Tongue (tissue), 2 donors: Measurements from ENCODE around the gene YOD1. TPM values are rescaled to one million over a fixed set of nuclear protein-coding genes. Genes with fewer than 3 reads are reported as not detected.

Experiments used
- DNase-seq: peaks from one replicate; pipeline ENCODE4 v3.0.0-alpha.2; 2015
- total RNA-seq: library from RNA; depleted of rRNA; stranded (reverse); fragments of >200 nt; gene quantifications from one replicate; pipeline ENCODE4 v1.2.3, GENCODE V29; 2014

YOD1 gene
- total RNA-seq, 1 donor from 2014 or later, result 14.2 TPM

- DNase-seq, result no peak
Observed at GRCh38 chr1:207072233-207072632, 21.2 kb upstream of the YOD1 start.

- no peak for DNase-seq
Observed at GRCh38 chr1:207071426-207071825, 20.4 kb upstream of the YOD1 start.

GRCh38 chr1:207070811-207071210, 19.8 kb upstream of the YOD1 start:
- DNase-seq, result no peak

GRCh38 chr1:207069858-207070506, 19.0 kb upstream of the YOD1 start:
- DNase-seq, result no peak

- DNase-seq, result no peak
Observed at GRCh38 chr1:207069061-207069460, 18.1 kb upstream of the YOD1 start.

- no peak for DNase-seq
Observed at GRCh38 chr1:207067665-207068064, 16.7 kb upstream of the YOD1 start.

GRCh38 chr1:207067185-207067584, 16.2 kb upstream of the YOD1 start:
- DNase-seq, result no peak

GRCh38 chr1:207064561-207064960, 13.6 kb upstream of the YOD1 start:
- no peak for DNase-seq

GRCh38 chr1:207063014-207063413, 12.0 kb upstream of the YOD1 start:
- DNase-seq, result no peak

GRCh38 chr1:207062058-207062457, 11.1 kb upstream of the YOD1 start:
- DNase-seq, result no peak

GRCh38 chr1:207060596-207060995, 9.6 kb upstream of the YOD1 start:
- DNase-seq, result no peak

- DNase-seq, result no peak
Observed at GRCh38 chr1:207059881-207060280, 8.9 kb upstream of the YOD1 start.

- peak; percentile 26 for DNase-seq
Observed at GRCh38 chr1:207058878-207059867, 8.2 kb upstream of the YOD1 start.

- DNase-seq, result no peak
Observed at GRCh38 chr1:207058252-207058651, 7.2 kb upstream of the YOD1 start.

- DNase-seq, result no peak
Observed at GRCh38 chr1:207056673-207057072, 5.7 kb upstream of the YOD1 start.

GRCh38 chr1:207055386-207056001, 4.5 kb upstream of the YOD1 start:
- DNase-seq, result peak; percentile 31

GRCh38 chr1:207054491-207054890, 3.5 kb upstream of the YOD1 start:
- DNase-seq, result no peak

GRCh38 chr1:207052911-207053769, 2.1 kb upstream of the YOD1 start, which contains the start of gene PFKFB2:
TSS of gene PFKFB2 (plus strand) at chr1:207053275. CDS start at chr1:207054718, 1,443 bp downstream.
- DNase-seq, result peak; percentile 97

- peak; percentile 97 for DNase-seq
Observed at GRCh38 chr1:207050480-207051190, 373 bp downstream of the YOD1 start.

GRCh38 chr1:207049974-207050391, 1.0 kb downstream of the YOD1 start:
- DNase-seq, result peak; percentile 76

GRCh38 chr1:207049514-207049913, 1.5 kb downstream of the YOD1 start:
- no peak for DNase-seq
